ENCODE measurements around the gene MTMR10.

- TF ChIP-seq RCOR1 (IDR thresholded peaks at IDR 0.05; ENCODE audit: insufficient replicate concordance, low read length) (peak; percentile 51), SMC3 (IDR thresholded peaks at IDR 0.05; ENCODE audit: low read depth, low read length) (0 out of 2 replicates have a peak, but pooled peaks have one; percentile 3), USF2 (IDR thresholded peaks at IDR 0.05; ENCODE audit: low read depth, low read length) (no peak)
Observed at GRCh38 chr15:31024330-31024729, 32.9 kb upstream of the MTMR10 start.
